Fibroblast of villous mesenchyme (primary cell): Measurements from ENCODE around the gene DHX40. TPM values are rescaled to one million over a fixed set of nuclear protein-coding genes. Genes with fewer than 3 reads are reported as not detected.

Source experiments
- DNase-seq: peaks from one replicate; pipeline ENCODE4 v3.0.0-alpha.2; 2010; ENCODE audit warnings: low read depth
- H3K4me3 ChIP-seq: 2 replicates; pipeline ENCODE4 v1.5.1; 2011; ENCODE audit warnings: low read depth, mild to moderate bottlenecking, low read length
- total RNA-seq: library from RNA; depleted of rRNA; stranded (reverse); fragments of >200 nt; gene quantifications from 2 replicates; pipeline ENCODE4 v1.2.3, GENCODE V29; 2012
- TF ChIP-seq, protein P1 (sequence below): IDR thresholded peaks from 2 replicates; pipeline ENCODE4 v1.5.1; 2012; ENCODE audit warnings: low read depth, mild to moderate bottlenecking, low read length; ENCODE audit not compliant: insufficient read depth

Gene DHX40
- total RNA-seq, 1 donor, result 66.9 TPM

DNA sequence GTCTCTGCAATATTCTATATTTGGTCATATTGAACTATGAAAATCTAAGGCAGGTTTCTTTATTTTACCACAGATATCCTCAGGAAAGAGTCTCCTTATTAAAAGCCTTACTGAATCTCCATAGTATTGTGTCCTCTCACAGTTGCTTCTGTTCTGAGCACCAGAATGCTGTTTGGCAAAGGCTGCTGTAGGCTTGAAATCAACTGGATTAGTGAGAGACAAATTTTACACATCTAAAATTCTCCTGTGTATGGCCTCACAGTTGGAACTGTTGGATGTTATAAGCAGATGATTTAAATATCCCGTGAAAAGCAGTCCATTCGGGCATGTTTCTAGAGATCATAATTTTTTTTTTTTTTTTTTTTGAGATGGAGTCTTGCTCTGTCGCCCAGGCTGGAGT is 63.8 kb downstream of the DHX40 start:
- TF ChIP-seq, protein P1, sequence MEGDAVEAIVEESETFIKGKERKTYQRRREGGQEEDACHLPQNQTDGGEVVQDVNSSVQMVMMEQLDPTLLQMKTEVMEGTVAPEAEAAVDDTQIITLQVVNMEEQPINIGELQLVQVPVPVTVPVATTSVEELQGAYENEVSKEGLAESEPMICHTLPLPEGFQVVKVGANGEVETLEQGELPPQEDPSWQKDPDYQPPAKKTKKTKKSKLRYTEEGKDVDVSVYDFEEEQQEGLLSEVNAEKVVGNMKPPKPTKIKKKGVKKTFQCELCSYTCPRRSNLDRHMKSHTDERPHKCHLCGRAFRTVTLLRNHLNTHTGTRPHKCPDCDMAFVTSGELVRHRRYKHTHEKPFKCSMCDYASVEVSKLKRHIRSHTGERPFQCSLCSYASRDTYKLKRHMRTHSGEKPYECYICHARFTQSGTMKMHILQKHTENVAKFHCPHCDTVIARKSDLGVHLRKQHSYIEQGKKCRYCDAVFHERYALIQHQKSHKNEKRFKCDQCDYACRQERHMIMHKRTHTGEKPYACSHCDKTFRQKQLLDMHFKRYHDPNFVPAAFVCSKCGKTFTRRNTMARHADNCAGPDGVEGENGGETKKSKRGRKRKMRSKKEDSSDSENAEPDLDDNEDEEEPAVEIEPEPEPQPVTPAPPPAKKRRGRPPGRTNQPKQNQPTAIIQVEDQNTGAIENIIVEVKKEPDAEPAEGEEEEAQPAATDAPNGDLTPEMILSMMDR, result no peak
- DNase-seq, result no peak
- H3K4me3 ChIP-seq, result no peak overlapping the region

- TF ChIP-seq, protein P1, result no peak
- H3K4me3 ChIP-seq, result no peak overlapping the region
- DNase-seq, result peak; percentile 51
These were observed 65.9 kb downstream of the DHX40 start for GRCh38 chr17:59631276-59631675.

DNA sequence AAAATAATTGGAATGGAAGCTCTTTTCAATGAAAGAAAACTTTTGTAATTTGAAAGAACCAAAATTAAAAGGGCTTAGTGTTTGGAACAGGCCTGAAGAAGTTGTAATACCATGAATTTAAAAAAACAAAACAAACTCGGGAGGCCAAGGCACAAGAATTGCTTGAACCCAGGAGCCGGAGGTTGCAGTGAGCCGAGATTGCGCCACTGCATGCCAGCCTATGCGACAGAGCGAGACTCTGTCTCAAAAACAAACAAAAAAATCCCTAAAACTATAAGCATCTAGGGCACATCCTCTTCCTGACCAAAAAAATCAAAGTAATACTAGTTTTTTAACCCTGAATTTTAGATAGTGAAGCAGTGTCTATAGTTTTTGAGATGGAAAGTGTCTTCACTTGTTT is 67.0 kb downstream of the DHX40 start:
- DNase-seq, result no peak
- TF ChIP-seq, protein P1, result no peak
- no peak overlapping the region for H3K4me3 ChIP-seq

- H3K4me3 ChIP-seq, result no peak overlapping the region
- TF ChIP-seq, protein P1, result no peak
These were observed 68.4 kb downstream of the DHX40 start for GRCh38 chr17:59633658-59634359.

GRCh38 chr17:59634632-59635541 is 69.5 kb downstream of the DHX40 start:
- TF ChIP-seq, protein P1, result no peak
- no peak overlapping the region for H3K4me3 ChIP-seq
- DNase-seq, result peak; percentile 51

More at GRCh38 chr17:59633658-59634359, 68.4 kb downstream of the DHX40 start:
- no peak for DNase-seq

DNA sequence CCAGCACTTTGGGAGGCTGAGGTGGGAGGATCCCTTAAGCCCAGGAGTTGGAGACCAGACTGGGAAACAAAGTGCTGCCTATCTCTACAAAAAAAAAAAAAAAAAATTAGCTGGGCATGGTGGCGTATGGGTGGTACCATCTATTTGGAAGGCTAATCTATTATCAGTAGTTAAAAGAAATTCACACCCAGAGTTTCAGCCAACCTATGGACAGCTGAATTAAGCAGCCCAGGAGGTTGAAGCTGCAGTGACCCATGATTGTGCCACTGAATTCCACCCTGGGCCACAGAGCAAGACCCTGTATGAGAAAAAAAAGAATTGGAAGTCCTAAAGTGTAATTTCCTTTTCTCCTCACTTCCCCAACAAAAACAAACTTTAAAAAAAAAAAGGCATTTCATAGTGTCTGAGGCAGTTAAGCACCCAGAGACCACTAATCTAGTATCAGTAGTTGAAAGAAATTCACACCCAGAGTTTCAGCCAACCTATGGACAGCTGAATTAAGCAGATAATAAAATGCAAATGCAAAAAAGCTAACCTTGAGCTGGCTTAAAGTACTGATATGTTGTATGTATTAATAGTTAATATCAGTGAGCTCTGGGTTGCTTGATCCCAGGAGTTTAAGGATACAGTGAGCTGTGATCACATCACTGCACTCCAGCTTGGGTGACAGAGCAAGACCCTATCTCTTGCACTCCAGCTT is 72.4 kb downstream of the DHX40 start:
- no peak overlapping the region for H3K4me3 ChIP-seq
- TF ChIP-seq, protein P1, result no peak
- DNase-seq, result no peak
